Cardiac muscle cell (in vitro differentiated cells and primary cell): Measurements from ENCODE around the gene POLR2L. TPM values are rescaled to one million over a fixed set of nuclear protein-coding genes. Genes with fewer than 3 reads are reported as not detected.

Experiments
- DNase-seq, 2 donors: peaks; one replicate each; pipeline versions ENCODE4 v3.0.0 to v3.0.0-alpha.2; 2010 to 2017; ENCODE audit warnings: low read depth in 1 of 2, low spot score in 1 of 2
- H3K27ac ChIP-seq: fragments of 200-600 bp; sonication (generic); 2 replicates; pipeline ENCODE4 v1.5.1; 2016
- H3K27me3 ChIP-seq: fragments of 200-600 bp; sonication (generic); 2 replicates; pipeline ENCODE4 v1.6.0; 2016; ENCODE audit warnings: control low read depth
- H3K36me3 ChIP-seq: fragments of 200-600 bp; sonication (generic); 2 replicates; pipeline ENCODE4 v1.5.1; 2016; ENCODE audit warnings: control low read depth
- H3K4me1 ChIP-seq: fragments of 200-600 bp; sonication (generic); 2 replicates; pipeline ENCODE4 v1.8.1; 2017; ENCODE audit warnings: low read depth, mild to moderate bottlenecking, mixed run types
- H3K4me3 ChIP-seq: fragments of 200-600 bp; sonication (generic); 2 replicates; pipeline ENCODE4 v1.5.1; 2016; ENCODE audit warnings: mild to moderate bottlenecking
- H3K9me3 ChIP-seq: fragments of 200-600 bp; sonication (generic); 2 replicates; pipeline ENCODE4 v1.5.1; 2017; ENCODE audit warnings: low read depth, mild to moderate bottlenecking, control low read depth
- CTCF ChIP-seq: IDR thresholded peaks from 2 replicates; pipeline ENCODE4 v1.5.1; 2012; ENCODE audit warnings: low read depth, mild to moderate bottlenecking, low read length
- polyA plus RNA-seq: library from polyadenylated mRNA; unstranded; fragments of >200 nt; fragmentation: Nextera tagmentation; extraction: Ambion mirVana; gene quantifications from 2 replicates; pipeline ENCODE4 v1.2.1, GENCODE V29; 2016
- total RNA-seq: library from RNA; depleted of rRNA; stranded (reverse); fragments of >200 nt; gene quantifications from 2 replicates; pipeline ENCODE4 v1.2.3, GENCODE V29; 2016

The POLR2L gene
- total and polyA plus RNA-seq, 2 experiments from 2014 or later = 67.3 to 482 TPM

GRCh38 chr11:868394-868793, 26.1 kb upstream of the POLR2L start:
- Histone ChIP-seq H3K27me3 (no peaks in the 10 kb centered on the region), H3K36me3 (peaks cover 3% of the 10 kb centered on the region), H3K4me1 (no peaks in the 10 kb centered on the region), H3K4me3 (no peak overlapping the region), H3K9me3 (no peaks in the 10 kb centered on the region), H3K27ac (no peak overlapping the region)
- no peak for DNase-seq
- TF ChIP-seq CTCF = no peak

GRCh38 chr11:867856-868358, 25.6 kb upstream of the POLR2L start:
- no peak for DNase-seq
- no peak overlapping the region for H3K4me3 ChIP-seq
- no peak for TF ChIP-seq CTCF
- no peaks in the 10 kb centered on the region for H3K27me3 ChIP-seq
- peaks cover 3% of the 10 kb centered on the region for H3K36me3 ChIP-seq
- no peaks in the 10 kb centered on the region for H3K4me1 ChIP-seq
- no peak overlapping the region for H3K27ac ChIP-seq
- no peaks in the 10 kb centered on the region for H3K9me3 ChIP-seq

- Histone ChIP-seq H3K36me3 (peaks cover 3% of the 10 kb centered on the region), H3K4me3 (no peak overlapping the region), H3K9me3 (no peaks in the 10 kb centered on the region), H3K27me3 (no peaks in the 10 kb centered on the region), H3K27ac (no peak overlapping the region), H3K4me1 (no peaks in the 10 kb centered on the region)
- DNase-seq = no peak
- TF ChIP-seq CTCF = no peak
These were observed 24.2 kb upstream of the POLR2L start for GRCh38 chr11:866481-866880.

- no peak for DNase-seq
- H3K27me3 ChIP-seq = no peaks in the 10 kb centered on the region
- no peaks in the 10 kb centered on the region for H3K9me3 ChIP-seq
- no peak for TF ChIP-seq CTCF
- H3K36me3 ChIP-seq = peaks cover 3% of the 10 kb centered on the region
- no peak overlapping the region for H3K27ac ChIP-seq
- H3K4me3 ChIP-seq = no peak overlapping the region
- no peaks in the 10 kb centered on the region for H3K4me1 ChIP-seq
These were observed 23.4 kb upstream of the POLR2L start for GRCh38 chr11:865462-866430.

- no peak for TF ChIP-seq CTCF
- Histone ChIP-seq H3K36me3 (peaks cover 3% of the 10 kb centered on the region), H3K4me3 (no peak overlapping the region), H3K4me1 (peaks cover 2% of the 10 kb centered on the region), H3K27ac (no peak overlapping the region), H3K27me3 (no peaks in the 10 kb centered on the region), H3K9me3 (no peaks in the 10 kb centered on the region)
- no peak for DNase-seq
These were observed 22.6 kb upstream of the POLR2L start for GRCh38 chr11:864898-865297.
